Epithelial cell of prostate (primary cell): ENCODE data around the gene PRAC2.

Source experiments
- DNase-seq: peaks from one replicate; pipeline ENCODE4 v3.0.0-alpha.2; 2011; ENCODE audit warnings: low read depth, low spot score
- H3K27ac ChIP-seq: fragments of 450-650 bp; 2 replicates; pipeline ENCODE4 v1.5.1; 2017; ENCODE audit warnings: mild to moderate bottlenecking

PRAC2 gene

DNA sequence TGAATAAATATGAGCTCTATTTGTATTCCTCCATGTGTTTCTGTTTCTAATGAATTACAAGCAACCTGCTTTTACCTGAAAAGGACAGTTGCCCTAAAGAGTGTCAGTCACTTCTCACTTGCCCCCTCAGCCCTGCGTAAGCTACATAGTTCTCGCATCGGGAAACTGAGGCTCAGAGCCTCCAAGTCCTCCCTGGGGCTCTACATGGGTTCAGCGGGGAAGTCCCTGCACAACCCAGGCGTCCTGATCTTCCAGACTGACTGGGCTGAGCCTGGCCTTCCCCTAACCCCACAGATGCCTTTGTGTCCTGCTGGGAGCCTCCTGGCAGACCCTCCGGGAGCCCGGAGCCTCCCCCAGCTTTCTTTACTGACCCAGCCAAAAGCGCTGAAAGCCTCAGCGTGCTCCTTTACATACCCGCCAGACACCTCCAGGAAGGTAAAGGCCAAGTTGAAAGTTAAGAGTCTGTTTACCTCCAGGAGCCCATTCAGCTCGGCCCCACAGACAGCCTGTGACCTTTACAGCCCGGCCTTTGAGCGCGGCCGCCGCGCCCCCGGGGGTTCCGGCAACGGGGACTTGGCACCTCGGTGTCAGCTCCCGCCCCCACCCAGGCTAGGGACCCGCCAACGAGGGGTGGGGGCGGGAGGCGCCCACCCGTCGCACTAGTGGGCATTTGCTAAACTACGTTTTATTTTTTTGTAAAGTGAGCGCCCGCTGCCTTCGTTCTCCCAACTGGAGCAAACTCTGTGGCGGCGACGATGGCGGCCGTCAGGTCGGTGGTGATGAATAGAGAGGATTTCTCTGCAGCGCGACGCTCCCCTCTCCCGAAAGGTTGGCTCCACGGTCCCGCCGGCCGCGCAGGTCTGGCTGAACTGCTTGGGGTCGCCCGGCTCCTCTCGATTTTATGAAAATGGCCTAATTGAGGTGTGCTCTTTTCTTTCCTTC is 10.0 kb downstream of the PRAC2 start:
- DNase-seq: no peak
- peak overlapping the region; percentile 56 for H3K27ac ChIP-seq

DNA sequence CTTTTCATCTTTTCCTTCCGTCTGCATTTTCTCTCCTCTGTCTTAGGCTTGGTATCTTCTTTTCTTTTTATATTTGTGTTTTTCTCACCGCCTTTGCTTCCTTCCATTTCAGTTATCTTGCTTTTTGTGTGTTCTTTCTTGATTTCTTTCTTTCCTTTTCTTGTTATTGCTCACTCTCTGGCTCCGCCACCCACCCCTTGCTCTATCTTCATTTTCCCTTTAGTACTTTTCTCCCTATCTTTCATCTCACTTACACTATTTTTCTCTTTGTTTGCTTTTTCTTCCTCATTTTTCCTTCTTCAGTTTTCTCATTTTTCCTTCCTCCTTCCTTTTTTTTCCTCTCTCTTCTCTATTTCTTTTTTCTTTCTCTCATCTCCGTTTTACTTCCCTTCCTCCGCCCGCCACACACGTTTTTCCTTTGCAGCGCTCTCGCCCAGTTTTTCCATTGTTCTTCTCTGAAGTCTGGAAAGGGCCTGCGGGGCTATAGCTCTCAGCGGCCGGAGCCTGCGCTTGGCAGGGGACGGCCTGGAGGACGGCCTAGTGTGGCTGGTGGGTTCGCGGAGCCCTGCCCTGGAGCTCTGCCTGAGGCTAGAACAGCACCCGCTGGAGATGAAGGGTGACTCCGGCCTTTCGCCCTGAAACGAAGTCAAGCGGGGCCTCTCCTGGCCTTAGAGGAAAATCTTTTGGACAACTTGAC is 10.8 kb downstream of the PRAC2 start:
- peak overlapping the region; percentile 56 for H3K27ac ChIP-seq
- DNase-seq: no peak

DNA sequence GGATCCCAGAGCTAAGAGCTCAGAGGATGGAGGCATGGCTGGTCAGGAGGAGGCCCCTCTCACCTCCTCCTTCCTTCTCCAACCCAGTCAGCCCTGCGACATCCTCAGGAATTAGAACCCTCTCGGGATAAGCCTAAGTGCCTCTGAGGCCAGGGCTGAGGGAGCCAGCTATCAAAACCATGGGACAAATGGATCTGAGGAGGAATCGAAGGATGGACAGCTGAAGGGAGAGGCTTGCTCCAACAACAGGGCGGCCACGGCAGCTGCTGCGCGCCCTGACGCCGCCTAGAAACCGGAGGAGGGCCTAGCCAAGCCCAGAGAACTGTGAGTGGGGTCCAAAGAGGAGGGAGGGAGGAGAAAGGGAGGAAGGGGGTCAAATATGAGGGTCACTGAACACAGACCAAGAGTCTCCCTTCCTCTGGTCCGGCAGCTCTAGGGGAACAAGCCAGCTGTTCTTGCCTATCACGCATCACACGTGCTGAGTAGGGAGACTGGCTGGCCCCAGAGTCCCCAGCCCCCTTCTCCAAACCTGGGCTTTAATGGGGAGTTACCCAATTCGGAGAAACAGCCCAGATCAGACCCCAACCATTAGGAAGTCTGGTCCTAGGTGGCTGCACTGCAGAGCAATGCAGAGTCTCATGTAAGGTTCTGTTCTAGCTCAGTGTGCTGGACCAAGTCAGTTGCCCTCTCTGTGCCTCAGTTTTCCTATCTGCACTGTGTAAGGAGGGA is 11.5 kb downstream of the PRAC2 start:
- DNase-seq: no peak
- H3K27ac ChIP-seq: peak overlapping the region; percentile 56

DNA sequence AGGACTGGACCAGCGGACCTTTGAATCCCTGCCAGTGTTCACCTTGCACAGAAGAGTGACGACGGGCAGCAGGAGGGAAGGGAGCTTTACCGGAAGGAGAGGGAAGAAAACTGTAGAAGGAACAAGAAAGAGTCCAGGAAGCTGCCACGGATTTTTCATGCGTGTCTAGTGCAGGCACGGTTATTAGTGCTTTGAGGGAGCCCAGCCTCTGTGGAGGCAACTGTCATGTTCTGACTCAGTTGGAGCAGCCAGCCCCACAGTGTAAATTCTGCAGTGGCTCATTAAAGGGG is 12.0 kb downstream of the PRAC2 start:
- H3K27ac ChIP-seq: peak overlapping the region; percentile 56
- DNase-seq: no peak

DNA sequence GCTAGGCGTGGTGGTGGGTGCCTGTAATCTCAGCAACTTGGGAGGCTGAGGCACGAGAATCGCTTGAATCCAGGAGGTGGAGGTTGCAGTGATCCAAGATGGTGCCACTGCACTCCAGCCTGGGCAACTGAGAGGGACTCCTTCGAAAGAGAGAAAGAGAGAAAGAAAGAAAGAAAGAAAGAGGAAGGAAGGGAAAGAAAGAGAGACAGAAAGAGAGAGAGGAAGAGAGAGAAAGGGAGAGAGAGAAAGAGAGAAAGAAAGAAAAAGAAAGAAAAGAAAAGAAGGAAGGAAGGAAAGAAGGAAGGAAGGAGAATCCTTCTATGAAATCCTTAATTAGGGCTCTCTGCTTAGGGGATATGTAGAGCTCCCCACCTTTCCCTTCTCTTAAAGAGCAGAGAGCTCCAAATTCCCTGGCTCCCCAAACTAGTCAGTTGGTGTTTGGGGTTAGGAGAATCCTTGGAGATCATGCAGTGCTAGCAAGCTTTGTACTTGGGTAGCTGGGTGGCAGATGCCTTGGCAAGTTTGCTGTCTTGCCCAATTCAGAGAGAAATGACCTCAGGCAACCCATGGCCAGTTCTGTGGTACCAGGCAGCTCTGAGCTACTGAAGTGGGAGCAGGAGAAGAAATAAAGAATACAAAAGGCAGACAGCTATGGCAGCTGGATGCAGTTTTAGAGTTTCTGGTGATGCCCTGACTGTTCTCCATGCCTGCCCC is 14.5 kb downstream of the PRAC2 start:
- DNase-seq: no peak
- H3K27ac ChIP-seq: peak overlapping the region; percentile 53

DNA sequence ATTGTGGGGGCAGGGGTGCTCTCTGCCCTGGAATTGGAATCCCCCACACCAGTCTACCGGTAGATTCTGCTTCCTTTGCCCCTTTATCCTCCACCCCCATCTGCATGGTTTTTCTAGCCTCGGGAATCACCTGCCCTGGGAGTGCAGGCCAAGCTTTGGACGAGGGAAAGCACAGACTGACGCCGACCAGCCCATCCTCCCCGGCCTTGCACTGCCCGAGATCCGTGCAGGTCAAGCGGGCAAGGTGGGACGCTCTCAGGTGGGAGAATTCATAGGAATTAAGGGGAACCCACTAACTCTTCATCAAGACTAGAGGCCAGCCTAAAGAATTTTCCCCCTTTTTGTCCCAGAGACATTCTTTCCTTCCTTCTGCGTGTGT is 15.4 kb downstream of the PRAC2 start:
- DNase-seq: no peak
- H3K27ac ChIP-seq: peak overlapping the region; percentile 53

DNA sequence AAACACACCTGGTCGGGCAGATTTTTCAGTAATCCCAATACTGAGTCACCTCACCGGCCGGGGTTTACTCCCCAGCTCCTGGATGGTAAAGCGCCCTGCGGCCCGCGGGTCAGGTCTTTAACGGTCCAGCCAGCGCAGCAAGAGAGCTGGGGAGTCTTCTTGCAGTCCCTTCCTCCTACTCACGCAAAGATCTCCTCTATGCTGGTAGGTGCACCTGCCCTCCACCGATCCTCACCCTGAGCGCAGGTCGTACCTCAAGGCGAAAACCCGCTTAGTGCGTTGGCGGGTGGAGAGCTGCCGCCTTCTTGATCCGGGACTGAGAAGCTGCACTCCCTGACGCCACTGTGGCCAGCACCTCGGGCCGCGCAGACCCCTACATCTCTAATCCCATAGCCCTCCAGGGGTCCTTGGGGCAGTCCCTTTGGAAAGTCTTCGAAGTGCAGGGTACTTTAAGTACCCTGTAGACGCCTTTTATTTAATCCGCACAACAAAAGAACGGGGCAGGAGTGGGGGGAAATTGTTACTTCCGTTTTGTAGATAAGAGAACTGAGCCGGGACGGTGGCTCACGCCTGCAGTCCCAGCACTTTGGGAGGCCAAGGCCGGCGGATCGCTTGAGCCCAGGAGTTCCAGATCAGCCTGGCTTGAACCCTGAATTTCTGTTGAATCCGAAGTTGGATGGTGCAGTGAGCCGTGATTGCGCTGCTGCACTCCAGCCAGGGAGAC is 16.0 kb downstream of the PRAC2 start:
- H3K27ac ChIP-seq: peak overlapping the region; percentile 53
- DNase-seq: no peak

DNA sequence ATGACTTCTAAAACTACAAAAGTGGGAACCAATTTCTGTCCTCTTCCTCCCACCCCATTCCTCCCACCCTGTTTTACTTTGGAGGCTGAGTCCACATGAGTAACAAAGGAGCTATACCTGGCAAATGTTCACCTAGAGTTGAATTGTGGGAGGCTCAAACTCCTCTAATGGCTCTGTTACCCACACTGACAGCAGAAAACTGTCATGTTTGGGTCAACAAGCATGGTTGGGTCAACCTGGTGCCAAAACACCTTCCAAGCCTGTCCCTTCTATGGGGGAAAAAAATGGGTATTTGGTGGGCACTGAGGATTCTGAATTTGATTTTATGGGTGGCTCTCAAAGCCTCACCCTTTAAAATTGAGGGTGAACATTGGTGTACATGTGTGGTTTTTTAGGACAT is 17.6 kb downstream of the PRAC2 start:
- no peak for DNase-seq
- H3K27ac ChIP-seq: no peak overlapping the region

DNA sequence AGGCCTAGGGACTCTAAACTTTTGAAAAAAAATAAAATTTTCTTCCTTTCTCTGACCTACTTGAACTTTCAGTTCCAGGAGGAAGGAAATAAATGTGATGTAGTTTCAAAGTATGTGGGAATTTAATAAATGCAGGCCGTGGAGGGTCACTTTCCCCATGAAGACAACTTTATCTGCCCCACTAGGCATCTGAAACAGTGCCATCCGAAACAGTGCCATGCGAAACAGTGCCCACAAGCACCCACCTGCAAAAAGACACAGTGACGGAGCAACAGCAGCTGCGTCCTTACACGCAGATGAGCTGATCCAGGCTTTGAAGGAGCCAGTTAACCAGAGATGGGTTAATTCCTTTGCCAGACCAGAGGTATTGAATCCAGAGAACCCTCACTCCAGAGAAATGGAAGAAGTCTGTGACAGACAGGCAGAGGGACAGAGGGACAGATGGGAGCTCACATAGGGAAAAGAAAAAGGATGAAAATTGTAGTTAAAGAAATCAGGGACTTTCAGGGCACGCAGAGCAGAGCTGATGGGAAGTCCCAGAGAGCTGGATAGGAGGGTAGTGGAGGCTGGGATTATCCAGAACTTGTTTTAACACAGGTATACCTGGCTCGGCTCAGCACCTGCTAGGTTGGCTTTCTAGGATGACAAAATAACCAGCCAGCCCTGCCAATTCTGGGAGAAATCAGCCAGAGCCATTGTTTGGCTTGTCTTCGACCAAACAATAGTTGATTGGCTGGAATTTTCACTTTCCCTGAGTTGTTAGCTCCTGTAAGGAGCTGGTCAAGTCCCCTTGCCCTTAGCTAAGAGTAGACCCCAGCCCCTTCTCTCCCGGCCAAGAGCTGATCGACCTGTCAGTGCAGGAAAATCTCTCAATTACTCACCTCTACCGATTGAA is 22.6 kb downstream of the PRAC2 start:
- H3K27ac ChIP-seq: peak overlapping the region; percentile 22
- DNase-seq: no peak

DNA sequence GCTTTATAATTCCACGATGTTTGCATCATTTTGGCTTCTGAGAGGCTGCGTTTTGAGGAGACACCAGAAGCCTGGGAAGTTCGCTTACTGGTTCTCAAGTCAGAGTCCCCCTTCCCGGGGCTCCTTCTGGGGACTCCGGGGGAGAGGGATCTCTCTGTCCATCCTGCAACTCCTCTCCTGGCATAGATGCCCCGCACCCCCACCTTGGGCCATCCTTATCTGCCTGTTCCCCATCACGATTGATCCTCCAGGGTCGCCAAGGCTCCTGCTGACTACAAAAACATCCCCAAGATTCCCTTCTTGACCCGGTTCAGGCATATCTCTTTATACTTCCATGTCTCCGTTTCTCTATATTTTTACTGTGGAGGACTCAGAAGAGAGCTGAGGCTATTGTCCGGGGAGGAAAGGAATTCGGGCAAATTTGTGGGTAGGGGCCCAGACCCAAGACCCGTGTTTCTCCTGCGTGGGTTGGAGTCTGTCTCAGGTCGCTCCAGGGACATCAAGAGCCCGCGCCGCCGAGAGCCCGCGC is 24.0 kb downstream of the PRAC2 start:
- peak overlapping the region; percentile 22 for H3K27ac ChIP-seq
- no peak for DNase-seq

DNA sequence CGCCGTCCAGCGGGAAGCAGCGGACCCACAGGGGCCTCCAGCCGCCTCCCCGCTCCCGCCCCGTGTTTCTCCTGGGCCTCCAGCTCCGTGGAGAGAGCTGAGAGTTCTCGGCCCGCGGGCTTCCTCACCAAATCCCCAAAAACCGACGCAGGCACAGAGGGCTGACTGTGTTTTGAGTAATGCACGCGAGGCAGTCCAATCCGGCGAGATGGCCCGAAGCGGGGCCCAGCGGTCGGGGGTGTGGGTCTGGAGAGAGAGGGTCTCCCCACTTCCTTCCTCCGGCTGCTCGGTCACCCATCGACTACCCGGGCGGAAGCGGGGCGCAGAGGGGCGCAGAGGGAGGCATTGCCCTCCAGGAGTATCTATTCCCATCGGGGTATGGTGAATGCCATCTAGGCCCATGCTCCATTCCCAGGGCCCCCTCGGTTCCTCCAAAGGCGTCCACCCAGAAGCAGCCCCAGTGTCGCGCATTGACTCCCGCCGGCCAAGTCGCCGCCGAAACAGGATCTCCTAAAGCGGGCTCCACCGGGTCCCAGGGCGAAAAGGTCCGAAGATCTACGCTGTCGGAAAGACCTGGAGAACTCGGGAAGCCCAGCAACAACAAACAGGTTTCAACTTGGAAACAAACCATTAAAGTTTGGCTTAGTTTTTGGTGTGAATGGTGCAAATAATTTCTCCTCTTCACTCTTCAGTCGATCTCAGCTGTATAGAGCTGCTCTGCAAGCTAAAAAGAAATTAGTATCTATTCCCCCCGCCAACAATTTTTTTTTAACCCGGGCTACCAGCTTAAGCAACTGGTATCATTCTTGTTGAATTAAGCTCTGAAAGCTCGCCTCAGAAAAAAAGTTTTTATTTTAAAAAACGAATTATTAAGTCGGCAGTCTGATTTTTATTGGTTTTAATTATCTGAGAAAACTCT is 24.7 kb downstream of the PRAC2 start:
- no peak for DNase-seq
- peak overlapping the region; percentile 22 for H3K27ac ChIP-seq

DNA sequence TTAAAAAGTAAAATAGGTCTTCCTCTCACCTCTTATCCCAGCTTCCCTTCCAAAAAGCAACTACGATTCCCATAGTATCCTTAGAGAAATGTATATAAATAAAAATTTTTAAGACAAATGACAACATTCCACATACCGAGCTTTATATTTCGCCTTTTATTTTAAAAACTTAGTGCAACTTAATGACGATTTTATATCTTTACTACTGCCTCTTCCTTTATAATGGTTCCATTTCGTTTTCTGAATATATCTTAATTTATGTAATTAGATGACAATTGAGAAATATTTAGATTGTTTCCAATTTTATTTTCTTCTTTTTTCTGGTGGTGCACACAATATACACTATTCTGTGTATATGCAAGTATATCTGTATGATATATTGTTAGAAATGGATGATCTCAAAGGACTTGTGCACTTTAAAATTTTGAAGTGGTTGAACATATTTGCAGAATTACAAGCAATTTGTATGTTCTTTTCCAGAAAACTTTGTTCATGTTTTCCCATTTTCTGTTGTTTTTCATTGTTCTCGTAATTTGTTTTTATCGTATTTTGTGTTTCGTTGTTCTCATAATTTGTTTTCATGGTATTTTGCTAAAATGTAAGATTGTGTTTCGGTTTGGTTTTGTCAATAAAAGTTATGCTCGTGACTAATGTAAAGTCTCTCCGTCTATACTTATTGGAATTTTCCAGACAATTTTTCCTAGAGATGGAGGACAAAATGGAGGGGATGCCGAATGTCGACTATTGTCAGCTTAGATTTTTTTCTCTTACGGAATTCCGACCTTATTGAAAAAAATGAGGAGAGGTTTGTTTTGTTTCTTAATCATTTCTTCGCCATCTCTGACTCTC is 26.0 kb downstream of the PRAC2 start:
- H3K27ac ChIP-seq: no peak overlapping the region
- no peak for DNase-seq

DNA sequence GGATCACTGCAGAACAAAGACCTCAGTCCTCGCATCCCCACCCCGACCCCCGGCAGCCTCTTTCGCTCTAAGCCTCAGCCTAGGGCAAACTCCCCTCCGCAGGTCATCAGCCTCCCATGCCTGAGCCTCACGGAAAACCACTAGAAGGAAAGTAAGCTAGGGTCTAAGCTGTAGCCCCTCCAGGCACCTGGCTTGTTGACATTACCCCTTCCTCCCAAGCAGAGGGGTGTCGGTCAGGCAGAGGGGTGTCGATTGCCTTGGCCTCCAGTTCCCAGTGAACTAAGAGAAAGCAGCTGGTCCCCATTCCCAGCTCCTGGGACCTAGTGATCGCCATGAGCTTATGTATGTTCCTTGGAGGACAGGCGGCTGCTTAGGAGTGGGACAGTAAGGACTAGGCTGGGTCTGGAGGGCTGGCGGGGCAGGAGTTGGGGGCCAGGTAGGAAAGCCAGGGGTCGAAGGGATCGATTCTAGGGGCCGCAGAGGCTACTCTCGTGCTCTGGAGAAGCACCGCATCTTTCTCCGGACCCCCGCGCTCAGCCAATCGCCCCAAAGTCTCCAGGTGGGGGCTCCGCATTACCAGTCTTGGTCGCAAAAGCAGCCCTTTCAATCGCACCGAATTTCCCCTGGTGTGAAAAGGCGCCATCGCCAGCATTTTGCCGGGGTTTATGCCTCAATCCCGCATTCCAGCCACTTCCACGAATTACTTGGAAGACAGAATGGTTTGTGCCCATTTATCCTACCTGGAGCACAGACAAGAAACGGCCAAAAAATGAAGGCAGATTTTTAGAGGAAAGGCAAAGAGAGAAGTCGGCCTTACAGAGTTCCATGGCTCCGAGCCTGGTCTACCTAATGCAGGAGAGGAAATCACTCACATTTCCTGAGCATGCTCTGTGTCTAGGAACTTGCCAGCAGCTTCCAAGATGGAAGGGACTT is 26.9 kb downstream of the PRAC2 start:
- DNase-seq: no peak
- no peak overlapping the region for H3K27ac ChIP-seq

DNA sequence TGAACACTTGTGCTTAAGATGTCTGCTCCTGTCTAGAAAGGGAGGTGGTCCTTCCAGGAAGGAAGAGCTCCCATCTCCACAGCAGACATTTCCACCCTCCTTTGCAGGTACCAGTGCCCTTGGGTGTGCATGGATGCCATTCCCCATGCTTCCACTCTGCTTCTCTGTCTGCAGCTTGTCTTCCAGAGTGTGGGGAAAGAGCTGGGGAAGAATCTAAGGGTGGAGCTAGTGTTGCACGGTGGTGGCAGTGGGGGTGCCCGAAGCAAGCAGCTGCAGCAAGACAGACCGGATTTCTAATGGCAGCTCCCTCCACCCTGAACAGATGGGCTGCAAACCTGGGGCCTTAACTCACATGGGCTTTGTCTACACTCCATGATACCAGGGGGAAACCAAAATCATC is 28.2 kb downstream of the PRAC2 start:
- H3K27ac ChIP-seq: no peak overlapping the region
- DNase-seq: no peak

DNA sequence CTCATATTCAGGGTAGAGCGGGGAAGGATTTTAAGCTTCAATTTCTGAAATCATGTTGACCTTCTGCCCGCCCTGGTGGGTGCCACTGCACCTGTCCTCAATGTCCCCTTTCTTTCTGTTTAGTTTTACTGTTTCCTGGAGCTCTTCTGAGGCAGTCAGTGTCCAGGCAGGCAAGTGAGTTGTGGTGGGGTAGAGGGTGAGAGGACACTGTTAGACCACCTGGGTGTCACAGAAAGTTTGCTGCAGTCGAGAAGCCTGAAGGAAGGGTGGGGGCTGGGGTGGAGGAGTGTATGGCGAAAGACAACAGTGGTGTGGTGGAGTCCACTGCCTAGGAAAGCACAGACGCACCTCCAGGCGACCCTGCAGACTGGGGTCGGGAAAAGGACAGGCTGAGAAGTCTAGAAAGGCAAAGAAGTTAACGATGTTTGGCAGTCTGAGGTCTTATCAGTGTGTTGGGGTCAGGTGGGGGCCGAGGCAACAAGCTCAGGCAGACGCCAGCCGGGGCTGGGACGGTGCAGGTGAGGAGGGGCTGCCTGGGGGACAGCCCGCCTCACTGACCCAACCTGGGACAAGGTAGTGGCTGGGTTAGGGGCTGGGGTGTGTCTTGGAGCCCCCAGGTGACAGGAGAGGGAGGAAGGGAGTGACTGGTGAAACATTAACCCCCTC is 28.9 kb downstream of the PRAC2 start:
- peak overlapping the region; percentile 47 for H3K27ac ChIP-seq
- no peak for DNase-seq
